ENCODE measurements around the gene ACSL6.

Gene ACSL6

GRCh38 chr5:132026516-132027008, 15.1 kb upstream of the ACSL6 start:
- FAIRE-seq (no peak), DNase-seq (ENCODE audit: insufficient read length, low spot score) (no peak)
- TF ChIP-seq PAX5 (IDR thresholded peaks at IDR 0.05; ENCODE audit: insufficient read depth, low read length, severe bottlenecking) (no peak), POLR2AphosphoS5 (IDR thresholded peaks at IDR 0.05; ENCODE audit: low read depth, low read length) (no peak), SPI1 (IDR thresholded peaks at IDR 0.05; ENCODE audit: low read depth, low read length) (no peak), POU2F2 (IDR thresholded peaks at IDR 0.05; ENCODE audit: low read depth, low read length) (no peak), TAF1 (IDR thresholded peaks at IDR 0.05; ENCODE audit: low read depth, low read length) (no peak), POLR2A (IDR thresholded peaks at IDR 0.05; ENCODE audit: low read depth, low read length) (no peak)

- TF ChIP-seq TAF1 (IDR thresholded peaks at IDR 0.05; ENCODE audit: low read depth, low read length) (no peak), POLR2AphosphoS5 (IDR thresholded peaks at IDR 0.05; ENCODE audit: low read depth, low read length) (no peak), POU2F2 (IDR thresholded peaks at IDR 0.05; ENCODE audit: low read depth, low read length) (no peak), SPI1 (IDR thresholded peaks at IDR 0.05; ENCODE audit: low read depth, low read length) (no peak), PAX5 (IDR thresholded peaks at IDR 0.05; ENCODE audit: insufficient read depth, low read length, severe bottlenecking) (no peak)
- no peak for FAIRE-seq
- DNase-seq (ENCODE audit: insufficient read length, low spot score) = no peak
These were observed 14.0 kb upstream of the ACSL6 start for GRCh38 chr5:132025403-132025971.

GRCh38 chr5:132024789-132025402, 13.4 kb upstream of the ACSL6 start:
- TF ChIP-seq POLR2AphosphoS5 (IDR thresholded peaks at IDR 0.05; ENCODE audit: low read depth, low read length) (no peak), POLR2A (IDR thresholded peaks at IDR 0.05; ENCODE audit: low read depth, low read length) (no peak), POU2F2 (IDR thresholded peaks at IDR 0.05; ENCODE audit: low read depth, low read length) (no peak), TAF1 (IDR thresholded peaks at IDR 0.05; ENCODE audit: low read depth, low read length) (no peak), PAX5 (IDR thresholded peaks at IDR 0.05; ENCODE audit: insufficient read depth, low read length, severe bottlenecking) (no peak), SPI1 (IDR thresholded peaks at IDR 0.05; ENCODE audit: low read depth, low read length) (no peak)
- FAIRE-seq = no peak
- DNase-seq (ENCODE audit: insufficient read length, low spot score) = no peak

- no peak for DNase-seq (ENCODE audit: insufficient read length, low spot score)
- TF ChIP-seq POU2F2 (IDR thresholded peaks at IDR 0.05; ENCODE audit: low read depth, low read length) (no peak), POLR2A (IDR thresholded peaks at IDR 0.05; ENCODE audit: low read depth, low read length) (no peak), TAF1 (IDR thresholded peaks at IDR 0.05; ENCODE audit: low read depth, low read length) (no peak), SPI1 (IDR thresholded peaks at IDR 0.05; ENCODE audit: low read depth, low read length) (no peak), POLR2AphosphoS5 (IDR thresholded peaks at IDR 0.05; ENCODE audit: low read depth, low read length) (no peak), PAX5 (IDR thresholded peaks at IDR 0.05; ENCODE audit: insufficient read depth, low read length, severe bottlenecking) (no peak)
- no peak for FAIRE-seq
These were observed 12.6 kb upstream of the ACSL6 start for GRCh38 chr5:132024117-132024435.

- TF ChIP-seq SPI1 (IDR thresholded peaks at IDR 0.05; ENCODE audit: low read depth, low read length) (no peak), POLR2A (IDR thresholded peaks at IDR 0.05; ENCODE audit: low read depth, low read length) (no peak), POLR2AphosphoS5 (IDR thresholded peaks at IDR 0.05; ENCODE audit: low read depth, low read length) (no peak), POU2F2 (IDR thresholded peaks at IDR 0.05; ENCODE audit: low read depth, low read length) (no peak), TAF1 (IDR thresholded peaks at IDR 0.05; ENCODE audit: low read depth, low read length) (no peak), PAX5 (IDR thresholded peaks at IDR 0.05; ENCODE audit: insufficient read depth, low read length, severe bottlenecking) (no peak)
- FAIRE-seq (no peak), DNase-seq (ENCODE audit: insufficient read length, low spot score) (no peak)
These were observed 12.0 kb upstream of the ACSL6 start for GRCh38 chr5:132023258-132024116.

- no peak for TF ChIP-seq TAF1 (IDR thresholded peaks at IDR 0.05; ENCODE audit: low read depth, low read length)
- TF ChIP-seq POLR2A (IDR thresholded peaks at IDR 0.05; ENCODE audit: low read depth, low read length) = no peak
- TF ChIP-seq POU2F2 (IDR thresholded peaks at IDR 0.05; ENCODE audit: low read depth, low read length) = no peak
- no peak for TF ChIP-seq POLR2AphosphoS5 (IDR thresholded peaks at IDR 0.05; ENCODE audit: low read depth, low read length)
- no peak for TF ChIP-seq PAX5 (IDR thresholded peaks at IDR 0.05; ENCODE audit: insufficient read depth, low read length, severe bottlenecking)
- no peak for TF ChIP-seq SPI1 (IDR thresholded peaks at IDR 0.05; ENCODE audit: low read depth, low read length)
- no peak for DNase-seq (ENCODE audit: insufficient read length, low spot score)
- FAIRE-seq = no peak
These were observed 11.3 kb upstream of the ACSL6 start for GRCh38 chr5:132022737-132023136.

- no peak for TF ChIP-seq PAX5 (IDR thresholded peaks at IDR 0.05; ENCODE audit: insufficient read depth, low read length, severe bottlenecking)
- no peak for TF ChIP-seq SPI1 (IDR thresholded peaks at IDR 0.05; ENCODE audit: low read depth, low read length)
- TF ChIP-seq POLR2A (IDR thresholded peaks at IDR 0.05; ENCODE audit: low read depth, low read length) = no peak
- TF ChIP-seq TAF1 (IDR thresholded peaks at IDR 0.05; ENCODE audit: low read depth, low read length) = no peak
- no peak for DNase-seq (ENCODE audit: insufficient read length, low spot score)
- no peak for FAIRE-seq
These were observed 10.2 kb upstream of the ACSL6 start for GRCh38 chr5:132021654-132022053.

GRCh38 chr5:132020568-132021339, 9.3 kb upstream of the ACSL6 start:
- DNase-seq (ENCODE audit: insufficient read length, low spot score) (no peak), FAIRE-seq (no peak)
- TF ChIP-seq POU2F2 (IDR thresholded peaks at IDR 0.05; ENCODE audit: low read depth, low read length) = no peak
